Keratinocyte (primary cell): ENCODE measurements around the gene ADAM12. TPM values are rescaled to one million over a fixed set of nuclear protein-coding genes. Genes with fewer than 3 reads are reported as not detected.

Experiments used
- DNase-seq: peaks from one replicate; pipeline ENCODE4 v3.0.0-alpha.2; 2011; ENCODE audit warnings: low read depth, missing footprints, low spot score
- FAIRE-seq: peaks from 2 replicates; lab custom pipeline; 2011; peaks lifted over from hg19 to GRCh38; lab: Jason Lieb, UNC
- H2AFZ ChIP-seq: 2 replicates; pipeline ENCODE4 v1.6.0; 2012; ENCODE audit warnings: low read length, control low read depth, inconsistent platforms; ENCODE audit not compliant: control insufficient read depth
- H3K27ac ChIP-seq: 2 replicates; pipeline ENCODE4 v1.5.1; 2011; ENCODE audit warnings: low read length; ENCODE audit not compliant: control insufficient read depth, insufficient read depth
- H3K27me3 ChIP-seq: 3 replicates; pipeline ENCODE4 v1.6.0; 2011; ENCODE audit warnings: low read length; ENCODE audit not compliant: control insufficient read depth, insufficient read depth; ENCODE audit errors: extremely low read depth
- H3K36me3 ChIP-seq, 2 experiments: 2 replicates in 1 of 2; 3 replicates in 1 of 2; pipeline ENCODE4 v1.5.1; 2011; ENCODE audit warnings: low read length in 2 of 2, mild to moderate bottlenecking in 1 of 2; ENCODE audit not compliant: control insufficient read depth in 2 of 2, insufficient read depth in 2 of 2; ENCODE audit errors: extremely low read depth in 1 of 2
- H3K4me1 ChIP-seq: 3 replicates; pipeline ENCODE4 v1.5.1; 2011; ENCODE audit warnings: low read length; ENCODE audit not compliant: control insufficient read depth, insufficient read depth; ENCODE audit errors: extremely low read depth
- H3K4me2 ChIP-seq: 3 replicates; pipeline ENCODE4 v1.6.0; 2011; ENCODE audit warnings: low read depth, low read length; ENCODE audit not compliant: control insufficient read depth, insufficient read depth; ENCODE audit errors: extremely low read depth
- H3K4me3 ChIP-seq, 3 experiments: fragments of 200-600 bp in 1 of 3; sonication (generic) in 1 of 3; 2 replicates in 2 of 3; 3 replicates in 1 of 3; pipeline ENCODE4 v1.5.1; 2011 to 2016; ENCODE audit warnings: low read length in 3 of 3, mild to moderate bottlenecking in 3 of 3, control low read depth in 2 of 3, inconsistent platforms in 1 of 3, low read depth in 1 of 3, mixed read lengths in 1 of 3, mixed run types in 1 of 3, moderate library complexity in 1 of 3; ENCODE audit not compliant: control insufficient read depth in 2 of 3, insufficient read depth in 2 of 3; ENCODE audit errors: extremely low read depth in 1 of 3
- H3K79me2 ChIP-seq: 2 replicates; pipeline ENCODE4 v1.6.0; 2012; ENCODE audit warnings: low read length; ENCODE audit not compliant: control insufficient read depth, insufficient read depth
- H3K9ac ChIP-seq: 3 replicates; pipeline ENCODE4 v1.6.0; 2011; ENCODE audit warnings: low read length; ENCODE audit not compliant: control insufficient read depth, insufficient read depth; ENCODE audit errors: extremely low read depth
- H3K9me1 ChIP-seq: 3 replicates; pipeline ENCODE4 v1.6.0; 2011; ENCODE audit warnings: low read length; ENCODE audit not compliant: control insufficient read depth, insufficient read depth; ENCODE audit errors: extremely low read depth
- H3K9me3 ChIP-seq: 2 replicates; pipeline ENCODE4 v1.5.1; 2012; ENCODE audit warnings: low read depth, low read length; ENCODE audit not compliant: control insufficient read depth
- H4K20me1 ChIP-seq: 3 replicates; pipeline ENCODE4 v1.6.0; 2011; ENCODE audit warnings: low read length; ENCODE audit not compliant: control insufficient read depth, insufficient read depth; ENCODE audit errors: extremely low read depth
- EZH2 ChIP-seq: IDR thresholded peaks from one replicate; pipeline ENCODE4 v1.6.1; 2012; ENCODE audit warnings: inconsistent platforms, mild to moderate bottlenecking, low read length, moderate library complexity
- dilution Hi-C: fragments of 300-500 bp; cut with MboI; formaldehyde crosslinking; loops from one replicate; pipeline ENCODE4 v1.7.0; 2020; ENCODE audit warnings: low sequenced_read_pairs; ENCODE audit not compliant: extremely low pct_ligation_motif_present
- polyA plus RNA-seq, 5 experiments: library from polyadenylated mRNA; depleted of rRNA in 3 of 5; stranded (reverse) in 3 of 5; stranded (forward) in 1 of 5; unstranded in 1 of 5; fragments of >200 nt; gene quantifications; 1 replicate in 1 of 5; 2 replicates in 3 of 5; 3 replicates in 1 of 5; pipeline versions ENCODE4 v1.2.1 to v1.2.3, GENCODE V29; 2011 to 2012; ENCODE audit warnings: missing spikeins in 2 of 5, low read depth in 1 of 5, low replicate concordance in 1 of 5
- TF ChIP-seq, protein P1 (sequence below), 3 experiments: IDR thresholded peaks in 1 of 3; conservative IDR thresholded peaks in 1 of 3; optimal IDR thresholded peaks in 1 of 3; 2 replicates in 2 of 3; 3 replicates in 1 of 3; pipeline versions ENCODE3 to v1.5.1; 2011; ENCODE audit warnings: low read length in 3 of 3, mild to moderate bottlenecking in 3 of 3, moderate library complexity in 2 of 3, control low read depth in 1 of 3, inconsistent platforms in 1 of 3; ENCODE audit not compliant: insufficient read depth in 2 of 3; ENCODE audit errors: extremely low read depth in 1 of 3

ADAM12 gene
- polyA plus RNA-seq, 1 donor (not counting 4 experiments of a cell fraction or from before 2014, with no cell fraction given): 0.07 TPM

DNA sequence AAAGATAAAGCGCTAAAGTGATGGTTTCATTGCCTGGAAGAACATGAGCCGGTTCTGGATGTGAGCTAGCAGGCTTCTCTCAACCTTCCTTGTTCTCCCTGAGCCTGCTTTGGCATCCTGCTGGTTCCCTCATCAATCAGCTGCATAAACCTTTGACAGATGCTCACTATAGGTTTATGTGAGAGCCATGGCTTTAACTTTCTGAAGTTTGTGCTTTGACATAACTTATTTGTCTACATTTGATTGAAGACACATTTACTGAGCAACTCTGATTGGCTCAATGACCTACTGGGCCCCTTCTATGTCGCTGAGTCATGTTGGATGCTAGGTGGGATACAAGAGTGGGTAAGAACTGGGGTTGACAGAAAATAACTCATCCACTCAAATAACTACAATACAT, 192.0 kb downstream of the ADAM12 start:
- dilution Hi-C loops: no loop called here
- Histone ChIP-seq H3K9me3 (no peaks in the 10 kb centered on the region), H3K27ac (no peak overlapping the region), H3K36me3 (no peaks in the 10 kb centered on the region), H4K20me1 (no peaks in the 10 kb centered on the region), H2AFZ (no peak overlapping the region), H3K4me3 (no peak overlapping the region), H3K79me2 (no peaks in the 10 kb centered on the region), H3K4me2 (no peak overlapping the region), H3K9ac (no peak overlapping the region), H3K27me3 (no peaks in the 10 kb centered on the region), H3K4me1 (no peaks in the 10 kb centered on the region), H3K9me1 (no peaks in the 10 kb centered on the region)
- DNase-seq: no peak
- no peak for TF ChIP-seq EZH2
- TF ChIP-seq, protein P1, sequence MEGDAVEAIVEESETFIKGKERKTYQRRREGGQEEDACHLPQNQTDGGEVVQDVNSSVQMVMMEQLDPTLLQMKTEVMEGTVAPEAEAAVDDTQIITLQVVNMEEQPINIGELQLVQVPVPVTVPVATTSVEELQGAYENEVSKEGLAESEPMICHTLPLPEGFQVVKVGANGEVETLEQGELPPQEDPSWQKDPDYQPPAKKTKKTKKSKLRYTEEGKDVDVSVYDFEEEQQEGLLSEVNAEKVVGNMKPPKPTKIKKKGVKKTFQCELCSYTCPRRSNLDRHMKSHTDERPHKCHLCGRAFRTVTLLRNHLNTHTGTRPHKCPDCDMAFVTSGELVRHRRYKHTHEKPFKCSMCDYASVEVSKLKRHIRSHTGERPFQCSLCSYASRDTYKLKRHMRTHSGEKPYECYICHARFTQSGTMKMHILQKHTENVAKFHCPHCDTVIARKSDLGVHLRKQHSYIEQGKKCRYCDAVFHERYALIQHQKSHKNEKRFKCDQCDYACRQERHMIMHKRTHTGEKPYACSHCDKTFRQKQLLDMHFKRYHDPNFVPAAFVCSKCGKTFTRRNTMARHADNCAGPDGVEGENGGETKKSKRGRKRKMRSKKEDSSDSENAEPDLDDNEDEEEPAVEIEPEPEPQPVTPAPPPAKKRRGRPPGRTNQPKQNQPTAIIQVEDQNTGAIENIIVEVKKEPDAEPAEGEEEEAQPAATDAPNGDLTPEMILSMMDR (optimal IDR thresholded peaks at IDR 0.05 in 1 of 3, IDR thresholded peaks at IDR 0.05 in 1 of 3, conservative IDR thresholded peaks at IDR 0.05 in 1 of 3; ENCODE audit: extremely low read depth in 1 of 3, insufficient read depth in 2 of 3, low read length in 3 of 3): no peak
- FAIRE-seq: no peak

DNA sequence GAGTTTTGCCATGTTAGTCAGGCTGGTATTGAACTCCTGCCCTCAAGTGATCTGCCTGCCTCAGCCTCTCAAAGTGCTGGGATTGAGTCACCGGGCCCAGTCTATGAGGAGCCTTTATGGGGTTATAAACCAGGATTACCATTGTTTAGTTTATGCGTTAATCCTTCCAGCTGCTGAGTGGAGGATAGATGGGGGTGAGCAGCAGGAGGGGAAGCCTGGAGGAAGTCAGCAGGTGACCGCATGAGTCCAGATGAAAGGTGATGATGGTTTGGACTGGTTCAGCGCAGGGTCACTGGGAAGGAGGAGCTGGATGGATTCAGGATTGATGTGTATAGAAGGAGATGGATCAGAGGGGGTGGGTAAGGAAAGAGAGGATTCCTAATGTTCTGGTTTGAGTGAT, 197.1 kb downstream of the ADAM12 start:
- DNase-seq (no peak), FAIRE-seq (no peak)
- dilution Hi-C loops: no loop called here
- Histone ChIP-seq H3K36me3 (no peaks in the 10 kb centered on the region), H3K27me3 (no peaks in the 10 kb centered on the region), H3K9me1 (no peaks in the 10 kb centered on the region), H3K4me1 (no peaks in the 10 kb centered on the region), H3K9me3 (no peaks in the 10 kb centered on the region), H4K20me1 (no peaks in the 10 kb centered on the region), H3K4me2 (no peak overlapping the region), H2AFZ (no peak overlapping the region), H3K27ac (no peak overlapping the region), H3K9ac (no peak overlapping the region), H3K79me2 (no peaks in the 10 kb centered on the region), H3K4me3 (no peak overlapping the region)
- no peak for TF ChIP-seq EZH2
- TF ChIP-seq, protein P1 (optimal IDR thresholded peaks at IDR 0.05 in 1 of 3, IDR thresholded peaks at IDR 0.05 in 1 of 3, conservative IDR thresholded peaks at IDR 0.05 in 1 of 3; ENCODE audit: extremely low read depth in 1 of 3, insufficient read depth in 2 of 3, low read length in 3 of 3): no peak
